ENCODE data around the gene DNAJC6. TPM values are rescaled to one million over a fixed set of nuclear protein-coding genes. Genes with fewer than 3 reads are reported as not detected.

DNAJC6 gene
- total RNA-seq, 3 donors from 2014 or later (not counting 1 experiment from before 2014, with no cell fraction given) = 0.77 to 1.2 (median 0.89) TPM

- H3K27me3 Mint-ChIP-seq (ENCODE audit: low read depth in 2 of 2) = no peaks in the 10 kb centered on the region
- ATAC-seq = no peak
- Histone ChIP-seq H3K27me3 (ENCODE audit: control insufficient read depth, insufficient read depth, low read length) (no peaks in the 10 kb centered on the region), H3K4me1 (ENCODE audit: control insufficient read depth, insufficient read depth, low read length) (no peaks in the 10 kb centered on the region), H3K36me3 (ENCODE audit: control insufficient read depth, insufficient read depth, low read length) (peaks cover 34% of the 10 kb centered on the region), H3K9me3 (ENCODE audit: control insufficient read depth, insufficient read depth, low read length) (no peaks in the 10 kb centered on the region), H3K4me3 (ENCODE audit: low read length) (no peak overlapping the region), H3K27ac (ENCODE audit: low read length) (no peak overlapping the region)
- H3K27ac Mint-ChIP-seq = no peak overlapping the region
- H3K36me3 Mint-ChIP-seq = no peaks in the 10 kb centered on the region
- peaks cover 0 to 5% of the 10 kb centered on the region in 2 donors for H3K4me1 Mint-ChIP-seq
- intact Hi-C loops (cut with micrococcal nuclease) = loop anchor here (1.0 kb wide), 1 partner anchor 256 kb away; no protein-coding TSS in a partner anchor
- H3K4me3 Mint-ChIP-seq = no peak overlapping the region
- WGBS (ENCODE audit: insufficient coverage) = 75% methylated on average over 1 of the region's 1 CpG
- TF ChIP-seq CTCF (IDR thresholded peaks at IDR 0.05) = peak; percentile 67
- DNase-seq = peak in 1 of 2 donors; percentile 55
- H3K9me3 Mint-ChIP-seq = no peaks in the 10 kb centered on the region
Measured at GRCh38 chr1:65431111-65431705, 121.9 kb downstream of the DNAJC6 start.

GRCh38 chr1:65432918-65433317, 123.6 kb downstream of the DNAJC6 start:
- Histone ChIP-seq H3K4me3 (ENCODE audit: low read length) (no peak overlapping the region), H3K27ac (ENCODE audit: low read length) (no peak overlapping the region), H3K4me1 (ENCODE audit: control insufficient read depth, insufficient read depth, low read length) (no peaks in the 10 kb centered on the region), H3K9me3 (ENCODE audit: control insufficient read depth, insufficient read depth, low read length) (no peaks in the 10 kb centered on the region), H3K27me3 (ENCODE audit: control insufficient read depth, insufficient read depth, low read length) (no peaks in the 10 kb centered on the region), H3K36me3 (ENCODE audit: control insufficient read depth, insufficient read depth, low read length) (peaks cover 26% of the 10 kb centered on the region)
- Mint-ChIP-seq H3K4me3 (no peak overlapping the region), H3K27ac (no peak overlapping the region), H3K36me3 (no peaks in the 10 kb centered on the region), H3K9me3 (no peaks in the 10 kb centered on the region), H3K27me3 (ENCODE audit: low read depth in 2 of 2) (no peaks in the 10 kb centered on the region), H3K4me1 (peaks cover 0 to 5% of the 10 kb centered on the region in 2 donors)
- 79% methylated on average over 5 of the region's 8 CpGs for WGBS (ENCODE audit: insufficient coverage)
- intact Hi-C loops (cut with micrococcal nuclease) = no loop called here
- DNase-seq (no peak), ATAC-seq (no peak)
- TF ChIP-seq CTCF (IDR thresholded peaks at IDR 0.05) = no peak

GRCh38 chr1:65434255-65434654, 124.9 kb downstream of the DNAJC6 start:
- Histone ChIP-seq H3K9me3 (ENCODE audit: control insufficient read depth, insufficient read depth, low read length) (no peaks in the 10 kb centered on the region), H3K4me3 (ENCODE audit: low read length) (no peak overlapping the region), H3K4me1 (ENCODE audit: control insufficient read depth, insufficient read depth, low read length) (no peaks in the 10 kb centered on the region), H3K27ac (ENCODE audit: low read length) (no peak overlapping the region), H3K36me3 (ENCODE audit: control insufficient read depth, insufficient read depth, low read length) (peaks cover 18% of the 10 kb centered on the region), H3K27me3 (ENCODE audit: control insufficient read depth, insufficient read depth, low read length) (no peaks in the 10 kb centered on the region)
- ATAC-seq (no peak), DNase-seq (no peak)
- no peaks in the 10 kb centered on the region for H3K9me3 Mint-ChIP-seq
- no peak overlapping the region for H3K27ac Mint-ChIP-seq
- no peaks in the 10 kb centered on the region for H3K27me3 Mint-ChIP-seq (ENCODE audit: low read depth in 2 of 2)
- intact Hi-C loops (cut with micrococcal nuclease) = no loop called here
- no peak overlapping the region for H3K4me3 Mint-ChIP-seq
- H3K36me3 Mint-ChIP-seq = no peaks in the 10 kb centered on the region
- no peak for TF ChIP-seq CTCF (IDR thresholded peaks at IDR 0.05)
- no CpG with 5 or more reads among the region's 1 CpG for WGBS (ENCODE audit: insufficient coverage)
- peaks cover 0 to 5% of the 10 kb centered on the region in 2 donors for H3K4me1 Mint-ChIP-seq

- H3K36me3 ChIP-seq (ENCODE audit: control insufficient read depth, insufficient read depth, low read length) = peaks cover 18% of the 10 kb centered on the region
- intact Hi-C loops (cut with micrococcal nuclease) = no loop called here
- Mint-ChIP-seq H3K27ac (no peak overlapping the region), H3K27me3 (ENCODE audit: low read depth in 2 of 2) (no peaks in the 10 kb centered on the region), H3K4me3 (no peak overlapping the region), H3K4me1 (peaks cover 0 to 5% of the 10 kb centered on the region in 2 donors), H3K9me3 (no peaks in the 10 kb centered on the region), H3K36me3 (no peaks in the 10 kb centered on the region)
- DNase-seq (no peak), ATAC-seq (no peak)
- no peaks in the 10 kb centered on the region for H3K27me3 ChIP-seq (ENCODE audit: control insufficient read depth, insufficient read depth, low read length)
- WGBS (ENCODE audit: insufficient coverage) = 84% methylated on average over 3 of the region's 3 CpGs
- no peaks in the 10 kb centered on the region for H3K4me1 ChIP-seq (ENCODE audit: control insufficient read depth, insufficient read depth, low read length)
- TF ChIP-seq CTCF (IDR thresholded peaks at IDR 0.05) = no peak
- H3K4me3 ChIP-seq (ENCODE audit: low read length) = no peak overlapping the region
- H3K27ac ChIP-seq (ENCODE audit: low read length) = no peak overlapping the region
- H3K9me3 ChIP-seq (ENCODE audit: control insufficient read depth, insufficient read depth, low read length) = no peaks in the 10 kb centered on the region
Measured at GRCh38 chr1:65434760-65435159, 125.4 kb downstream of the DNAJC6 start.

Data from natural killer cell (primary cell).